ENCODE measurements around the gene WDR88.
"Not testable (repeated sequence)": the region's sequence is repeated elsewhere in the genome, so short reads cannot be mapped to it uniquely, and the experiment has no call there.

The WDR88 gene

DNA sequence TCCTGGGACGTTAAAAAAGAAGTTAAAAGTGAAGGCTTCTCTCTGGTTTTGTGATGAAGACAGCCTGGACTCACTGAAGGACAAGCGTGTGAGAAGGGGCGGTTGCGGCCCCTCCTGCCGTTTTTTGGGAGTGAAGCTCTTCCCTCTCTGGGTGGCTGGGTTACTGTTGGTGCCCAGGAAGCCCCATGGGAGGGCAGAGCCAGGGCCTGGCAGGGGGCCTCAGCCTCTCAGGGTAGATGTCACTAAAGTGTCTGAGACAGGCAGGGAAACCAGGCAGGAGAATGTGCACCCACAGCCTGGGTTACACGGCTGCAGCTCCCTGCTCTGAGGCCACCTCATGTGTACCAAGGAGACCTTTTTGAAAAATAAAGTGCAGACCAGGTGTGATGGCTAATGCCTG, 1.5 kb upstream of the WDR88 start:
- DNase-seq: no peak

GRCh38 chr19:33132425-33132824, 511 bp downstream of the WDR88 start:
- DNase-seq: no peak

GRCh38 chr19:33133438-33134031, 1.6 kb downstream of the WDR88 start:
- no peak for DNase-seq

DNA sequence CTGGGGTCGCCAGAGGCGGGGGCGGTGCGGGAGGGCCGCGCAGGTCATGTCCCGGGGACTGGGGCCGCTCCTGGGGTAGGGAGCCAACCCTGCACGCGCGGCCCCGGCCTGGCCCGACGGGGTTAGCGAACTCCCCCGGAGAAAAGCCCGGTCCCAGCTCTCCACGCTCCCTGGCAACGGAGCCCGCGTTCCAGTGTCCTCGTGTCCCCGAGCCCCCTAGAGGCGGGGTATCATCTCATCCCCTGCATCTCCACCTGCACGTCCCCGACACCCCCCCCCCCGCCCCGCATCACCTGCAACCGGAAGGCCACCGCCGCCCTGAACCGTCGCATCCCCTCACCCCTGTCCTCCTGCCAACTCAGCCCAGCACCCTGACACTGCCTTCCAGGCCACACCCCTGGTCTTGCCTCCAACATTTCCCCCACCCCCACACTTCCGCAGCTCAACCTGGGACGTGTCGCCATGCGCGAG, 2.7 kb downstream of the WDR88 start:
- DNase-seq: peak; percentile 71 to 79

DNA sequence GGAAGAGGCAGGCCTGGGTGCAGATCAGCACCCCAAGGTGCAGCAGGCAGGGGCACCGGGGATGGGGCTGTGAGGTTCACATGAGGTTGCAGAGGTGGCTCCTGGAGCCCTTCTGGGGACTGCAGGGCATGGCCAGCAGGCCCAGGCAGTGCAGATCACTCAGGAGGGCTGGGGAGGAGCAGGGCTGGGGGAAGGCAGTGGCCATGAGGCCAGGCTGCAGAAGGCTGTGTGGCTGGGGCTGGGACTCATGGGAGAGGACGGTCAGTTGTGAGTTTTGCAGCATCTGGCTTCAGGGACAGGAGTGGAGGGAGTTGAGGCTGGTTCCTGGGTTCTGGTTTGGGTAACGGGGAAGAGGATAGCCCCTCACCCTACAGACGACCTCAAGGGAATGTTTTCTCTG, 7.3 kb downstream of the WDR88 start:
- no peak for DNase-seq

GRCh38 chr19:33143897-33144405, 12.0 kb downstream of the WDR88 start:
- peak; percentile 74 to 81 for DNase-seq

DNA sequence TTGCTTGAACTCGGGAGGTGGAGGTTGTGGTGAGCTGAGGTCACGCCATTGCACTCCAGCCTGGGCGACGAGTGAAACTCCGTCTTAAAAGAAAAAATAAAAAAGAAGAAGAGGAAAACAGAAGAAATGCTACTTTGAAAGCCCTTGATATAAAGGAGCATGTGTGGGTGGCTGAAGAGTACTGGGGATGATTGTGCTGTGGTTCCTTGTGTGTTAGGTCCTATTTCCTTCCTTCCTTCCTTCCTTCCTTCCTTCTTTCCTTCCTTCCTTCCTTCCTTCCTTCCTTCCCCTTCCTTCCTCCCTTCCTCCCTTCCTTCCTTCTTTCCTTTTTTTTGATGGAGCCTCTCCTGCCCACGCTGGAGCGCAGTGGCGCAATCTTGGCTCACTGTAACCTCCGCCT, 14.3 kb downstream of the WDR88 start:
- no peak for DNase-seq

DNA sequence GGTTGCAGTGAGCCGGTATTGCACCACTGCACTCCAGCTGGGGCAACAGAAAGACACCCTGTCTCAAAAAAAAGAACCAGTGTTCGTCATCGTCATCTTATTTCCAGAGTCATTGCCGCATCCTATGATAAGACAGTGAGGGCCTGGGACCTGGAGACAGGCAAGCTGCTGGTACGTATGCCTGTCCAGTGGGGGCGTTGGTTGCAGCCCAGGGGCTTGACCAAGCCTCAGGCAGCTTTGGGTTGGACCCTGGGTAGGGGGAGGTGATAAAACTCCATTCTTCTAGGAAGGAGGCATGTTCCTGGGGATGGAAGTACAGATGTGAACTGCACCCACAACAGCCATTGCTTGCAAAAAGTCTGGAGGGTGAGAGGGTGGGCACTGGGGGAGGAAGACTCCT, 15.6 kb downstream of the WDR88 start:
- no peak for DNase-seq

DNA sequence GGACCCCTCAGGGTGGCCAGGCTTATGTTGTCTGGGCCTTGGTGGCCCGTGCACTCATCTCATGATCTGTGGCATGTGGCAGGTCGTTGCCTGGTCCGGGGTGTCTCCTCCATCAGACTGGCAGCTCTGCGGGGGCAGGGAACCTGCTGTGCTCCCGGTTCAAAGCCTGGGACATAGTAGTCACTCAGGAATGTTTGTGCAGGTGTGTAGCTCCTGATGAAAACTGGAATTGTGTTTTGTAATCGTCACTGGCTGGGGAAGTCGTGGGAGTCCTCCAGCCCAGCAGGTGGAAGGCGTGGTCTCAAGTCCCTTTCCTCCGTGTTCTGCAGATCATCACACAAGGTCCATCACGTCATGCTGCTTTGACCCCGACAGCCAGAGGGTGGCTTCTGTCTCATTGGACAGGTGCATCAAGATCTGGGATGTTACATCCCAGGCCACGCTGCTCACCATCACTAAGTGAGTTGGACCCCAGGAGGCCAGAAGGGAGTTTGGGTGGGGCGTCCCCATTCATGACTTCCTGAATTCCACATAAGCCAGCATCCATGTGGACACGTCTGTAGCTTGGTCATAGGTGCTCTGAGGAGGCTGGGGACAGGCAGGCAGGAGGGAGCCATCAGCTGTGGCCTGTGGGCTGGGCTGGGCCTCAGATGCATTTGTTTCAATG, 19.1 kb downstream of the WDR88 start:
- DNase-seq: no peak

- DNase-seq: no peak
Observed at GRCh38 chr19:33152176-33152575, 20.3 kb downstream of the WDR88 start.

GRCh38 chr19:33152625-33153024, 20.7 kb downstream of the WDR88 start:
- not testable (repeated sequence) for DNase-seq

DNA sequence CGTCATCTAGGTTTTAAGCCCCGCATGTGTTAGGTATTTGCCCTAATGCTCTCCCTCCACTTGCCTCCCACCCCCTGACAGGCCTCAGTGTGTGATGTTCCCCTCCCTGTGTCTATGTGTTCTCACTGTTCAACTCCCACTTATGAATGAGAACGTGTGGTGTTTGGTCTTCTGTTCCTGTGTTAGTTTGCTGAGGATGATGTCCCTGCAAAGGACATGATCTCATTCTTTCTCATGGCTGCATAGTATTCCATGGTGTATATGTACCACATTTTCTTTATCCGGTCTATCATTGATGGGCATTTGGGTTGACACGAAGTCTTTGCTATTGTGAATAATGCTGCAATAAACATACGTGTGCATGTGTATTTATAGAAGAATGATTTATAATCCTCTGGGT, 22.4 kb downstream of the WDR88 start:
- not testable (repeated sequence) for DNase-seq

GRCh38 chr19:33156334-33156733, 24.4 kb downstream of the WDR88 start:
- DNase-seq: no peak

DNA sequence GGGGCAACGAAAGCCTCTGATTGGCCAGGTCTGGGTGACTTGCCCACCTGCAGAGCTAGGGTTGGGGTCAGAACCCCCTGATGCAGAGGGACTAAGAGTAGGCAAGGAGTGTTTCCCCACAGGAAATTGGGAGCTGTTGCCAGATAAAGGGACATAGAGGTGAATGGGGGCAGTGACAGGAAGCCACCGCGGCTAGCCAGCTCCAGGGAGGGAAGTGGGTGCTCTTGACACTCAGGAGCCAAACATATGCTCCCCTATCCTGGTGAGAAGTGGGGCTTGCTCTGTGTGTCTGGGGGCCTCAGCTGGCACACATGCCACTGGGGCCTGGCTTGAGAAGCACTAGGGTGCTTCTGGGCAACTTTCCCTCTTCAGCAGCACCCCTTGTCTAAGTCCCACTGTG, 26.0 kb downstream of the WDR88 start:
- no peak for DNase-seq

- no peak for DNase-seq
Observed at GRCh38 chr19:33158365-33158764, 26.5 kb downstream of the WDR88 start.

DNA sequence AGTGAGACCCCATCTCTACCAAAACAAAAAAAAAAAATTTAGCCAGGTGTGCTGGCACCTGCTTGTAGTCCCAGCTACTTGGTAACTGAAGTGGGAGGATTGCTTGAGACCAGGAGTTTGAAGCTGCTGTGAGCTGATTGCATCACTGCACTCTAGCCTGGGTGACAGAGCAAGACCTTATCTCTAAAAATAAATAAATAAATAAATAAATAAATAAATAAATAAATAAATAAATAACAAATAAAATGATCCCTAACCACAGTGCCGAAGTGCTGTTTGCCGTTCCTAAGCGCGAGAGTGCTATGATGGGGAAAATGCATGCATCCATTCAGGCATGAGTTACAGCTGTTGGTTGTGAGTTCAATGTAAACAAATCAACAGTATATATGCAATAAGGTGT, 27.2 kb downstream of the WDR88 start:
- DNase-seq: no peak

GRCh38 chr19:33159893-33160292, 28.0 kb downstream of the WDR88 start:
- DNase-seq: no peak

DNA sequence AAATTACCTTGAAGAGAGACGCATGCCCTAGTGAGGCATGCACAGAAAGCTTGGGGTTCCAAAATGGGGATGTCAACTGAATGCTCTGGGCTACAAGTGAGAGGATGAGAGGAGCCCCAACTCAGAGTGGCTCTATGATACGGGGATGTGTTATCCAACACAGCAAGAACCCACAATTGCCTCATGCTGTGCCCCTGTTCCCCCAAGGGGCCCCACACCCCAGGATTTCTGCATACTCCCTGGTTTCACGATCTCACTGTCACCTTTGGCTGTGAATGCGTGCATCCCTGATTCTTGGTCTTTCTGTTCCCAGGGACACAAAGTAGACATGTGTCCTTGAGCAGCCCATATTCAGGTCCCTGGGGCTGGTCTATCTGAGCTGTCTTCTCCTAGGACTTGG, 29.3 kb downstream of the WDR88 start:
- DNase-seq: no peak

DNA sequence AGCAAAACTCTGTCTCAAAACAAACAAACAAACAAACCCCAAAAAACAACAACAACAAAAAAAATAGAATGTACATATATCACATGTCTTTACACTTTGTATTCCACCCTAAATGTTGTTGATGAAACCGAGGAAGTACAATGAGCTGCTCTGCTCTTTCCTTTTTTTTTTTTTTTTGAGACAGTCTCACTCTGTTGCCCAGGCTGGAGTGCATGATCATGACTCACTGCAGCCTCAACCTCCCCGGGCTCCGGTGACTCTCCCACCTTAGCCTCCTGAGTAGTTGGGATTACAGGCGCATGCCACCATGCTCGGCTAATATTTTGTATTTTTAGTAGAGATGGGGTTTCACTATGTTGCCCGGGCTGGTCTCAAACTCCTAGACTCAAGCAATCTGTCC, 31.6 kb downstream of the WDR88 start:
- DNase-seq: no peak

DNA sequence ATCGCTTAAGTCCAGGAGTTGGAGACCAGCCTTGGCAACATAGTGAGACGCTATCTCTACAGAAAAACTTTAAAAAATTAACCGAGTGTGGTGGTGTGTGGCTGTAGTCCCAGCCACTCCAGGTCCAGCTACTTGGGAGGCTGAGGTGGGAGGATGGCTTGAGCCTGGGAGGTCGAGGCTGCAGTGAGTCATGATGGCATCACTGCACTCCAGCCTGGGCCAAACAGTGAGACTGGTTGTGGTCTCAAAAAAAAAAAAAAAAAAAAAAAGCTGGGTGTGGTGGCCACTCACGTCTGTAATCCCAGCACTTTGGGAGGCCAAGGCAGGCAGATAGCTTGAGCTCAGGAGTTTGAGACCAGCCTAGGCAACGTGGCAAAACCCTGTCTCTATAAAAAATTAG, 34.1 kb downstream of the WDR88 start:
- DNase-seq: not testable (repeated sequence)

DNA sequence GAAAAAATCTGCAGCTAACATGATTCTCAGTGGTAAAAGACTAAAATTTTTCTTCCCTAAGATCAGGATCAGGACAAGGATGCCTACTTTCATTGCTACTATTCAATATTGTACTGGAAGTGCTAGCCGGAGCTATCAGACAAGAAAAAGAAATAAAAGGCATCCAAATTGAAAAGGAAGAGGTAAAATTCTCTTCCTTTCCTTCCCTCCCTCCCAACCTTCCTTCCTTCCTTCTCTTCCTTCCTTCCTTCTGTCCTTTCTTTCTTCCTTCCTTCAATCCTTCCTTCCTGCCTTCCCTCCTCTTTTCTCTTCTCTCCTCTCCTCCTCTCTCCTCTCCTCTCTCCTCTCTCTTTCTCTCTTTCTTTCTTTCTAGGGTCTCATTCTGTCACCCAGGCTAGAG, 35.5 kb downstream of the WDR88 start:
- DNase-seq: no peak

DNA sequence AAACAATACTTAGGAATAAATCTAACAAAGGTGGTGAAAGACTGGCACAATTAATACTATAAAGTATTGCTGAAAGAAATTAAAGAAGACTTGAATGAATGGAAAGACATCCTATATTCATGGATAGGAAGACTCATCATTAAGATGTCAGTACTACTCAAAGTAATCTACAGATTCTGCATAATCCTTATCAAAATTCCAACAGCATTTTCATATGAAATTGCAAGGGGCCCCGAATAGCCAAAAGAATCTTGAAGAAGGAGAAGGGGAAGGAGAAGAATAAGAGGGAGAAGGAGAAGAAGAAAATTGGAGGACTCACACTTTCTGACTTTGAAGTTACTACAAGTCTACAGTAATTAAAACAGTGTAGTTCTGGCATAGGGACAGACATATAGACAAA, 36.6 kb downstream of the WDR88 start:
- DNase-seq: no peak

- no peak for DNase-seq
Observed at GRCh38 chr19:33171222-33171795, 39.4 kb downstream of the WDR88 start.

- no peak for DNase-seq
Observed at GRCh38 chr19:33171916-33172359, 40.0 kb downstream of the WDR88 start.

Data from activated T-cell treated with anti-CD3 and anti-CD28 coated beads, Interleukin-2, amount 50 U/mL, for 48 hours (primary cell).